K562 (cell line): ENCODE measurements around the gene FOXJ3. TPM values are rescaled to one million over a fixed set of nuclear protein-coding genes. Genes with fewer than 3 reads are reported as not detected.

ENCODE experiments used
- HDGF ChIP-seq: fragments of 450-650 bp; IDR thresholded peaks from 2 replicates; pipeline ENCODE4 v1.6.1; 2016
- KAT2B ChIP-seq: IDR thresholded peaks from one replicate; pipeline ENCODE4 v1.6.1; 2012; ENCODE audit warnings: low read depth, mild to moderate bottlenecking, control low read depth, inconsistent platforms, low read length, moderate library complexity
- MITF ChIP-seq: IDR thresholded peaks from 2 replicates; pipeline ENCODE4 v1.6.1; 2014; ENCODE audit warnings: antibody characterized with exemption
- MYBL2 ChIP-seq, 2 experiments: fragments of 450-650 bp in 1 of 2; sonication (generic) in 1 of 2; formaldehyde crosslinking in 1 of 2; IDR thresholded peaks; 2 replicates each; pipeline versions ENCODE4 v1.6.1 to v1.8.1; 2017 to 2022; ENCODE audit warnings: borderline replicate concordance in 1 of 2, inconsistent platforms in 1 of 2, low read depth in 1 of 2, mild to moderate bottlenecking in 1 of 2, missing genetic modification reagents in 1 of 2, moderate library complexity in 1 of 2
- PHF8 ChIP-seq: fragments of 200-600 bp; sonication (generic); IDR thresholded peaks from 2 replicates; pipeline ENCODE4 v1.6.1; 2012; ENCODE audit warnings: mixed run types, mild to moderate bottlenecking, inconsistent platforms, low read length, moderate library complexity, borderline replicate concordance
- SMAD3 ChIP-seq: fragments of 450-650 bp; formaldehyde crosslinking; conservative IDR thresholded peaks from 2 replicates; pipeline ENCODE4 v1.4.0; 2020; ENCODE audit warnings: mild to moderate bottlenecking
- ZNF740 ChIP-seq, 3 experiments: fragments of 200-800 bp in 1 of 3; sonication (Bioruptor generic) in 1 of 3; sonication (generic) in 1 of 3; formaldehyde crosslinking in 1 of 3; IDR thresholded peaks; 2 replicates each; pipeline versions ENCODE4 v1.6.1 to v1.8.0; 2016 to 2022; ENCODE audit warnings: mild to moderate bottlenecking in 2 of 3, missing compliant biosample characterization in 2 of 3, missing genetic modification characterization in 2 of 3, missing genetic modification reagents in 1 of 3
- ZNF780A ChIP-seq: fragments of 250-450 bp; sonication (Bioruptor Pico); IDR thresholded peaks from 2 replicates; pipeline ENCODE4 v1.5.0; 2021; ENCODE audit warnings: mild to moderate bottlenecking
- polyA plus RNA-seq, 8 experiments: library from polyadenylated mRNA; depleted of rRNA in 4 of 8; stranded (reverse) in 5 of 8; unstranded in 3 of 8; fragments of >200 nt; fragmentation: Nextera tagmentation in 2 of 8; fragmentation: Illumina TruSeq in 1 of 8; extraction: Ambion mirVana in 2 of 8; extraction: Trizol in 1 of 8; gene quantifications; 2 replicates each; pipeline versions ENCODE4 v1.2.1 to v1.2.3, GENCODE V29; 2011 to 2014; ENCODE audit warnings: inconsistent platforms in 1 of 8, missing spikeins in 1 of 8
- total RNA-seq, 7 experiments: library from RNA; depleted of rRNA in 6 of 7; stranded (reverse); fragments of >200 nt in 6 of 7; fragmentation: Illumina TruSeq in 2 of 7; extraction: Trizol in 2 of 7; gene quantifications; 2 replicates each; pipeline versions ENCODE4 v1.2.1 to v1.2.3, GENCODE V29; 2011 to 2021; ENCODE audit warnings: low replicate concordance in 1 of 7

The FOXJ3 gene
- total and polyA plus RNA-seq, 9 of the 15 experiments (the other 6 are each of a cell fraction or from before 2014, with no cell fraction given), result 8.7 to 35.3 (median 23.4) TPM

- TF ChIP-seq PHF8 (no peak), HDGF (no peak), ZNF780A (CRISPR knock-in tag) (no peak), SMAD3 (no peak), MITF (no peak), ZNF740 (CRISPR knock-in tag; IDR thresholded peaks at IDR 0.05) (no peak), ZNF740 (tag; IDR thresholded peaks at IDR 0.05) (no peak), KAT2B (no peak), MYBL2 (IDR thresholded peaks at IDR 0.05; ENCODE audit: low read depth) (no peak), MYBL2 (CRISPR knock-in tag; IDR thresholded peaks at IDR 0.05; ENCODE audit: borderline replicate concordance) (no peak)
Measured at GRCh38 chr1:42380586-42381279, 45.7 kb upstream of the FOXJ3 start, which contains the start of gene RIMKLA (continued).
